Pancreas (tissue), 10 donors: Measurements from ENCODE around the gene ZSCAN21. TPM values are rescaled to one million over a fixed set of nuclear protein-coding genes. Genes with fewer than 3 reads are reported as not detected.

Experiments
- ATAC-seq, 4 donors: fragments of 200-7000 bp; cut with Tn5 transposase; one replicate each; pipeline versions ENCODE4 v1.8.0 to v1.9.1; 2020; ENCODE audit warnings: mild to moderate bottlenecking in 4 of 4, moderate library complexity in 4 of 4
- DNase-seq, 6 donors: peaks; one replicate each; pipeline ENCODE4 v3.0.0-alpha.2; 2020
- FAIRE-seq: peaks from 2 replicates; lab custom pipeline; 2012; peaks lifted over from hg19 to GRCh38; lab: Jason Lieb, UNC
- H3K27ac ChIP-seq, 4 donors: fragments of 200-600 bp; sonication (generic); 1 replicate in 3 of 4; 2 replicates in 1 of 4; pipeline versions ENCODE4 v1.5.0 to v1.8.0; 2020
- H3K27me3 ChIP-seq, 4 donors: fragments of 200-600 bp; one replicate each; pipeline ENCODE4 v1.8.0; 2021
- H3K36me3 ChIP-seq, 3 donors: fragments of 200-600 bp; sonication (generic) in 1 of 3; one replicate each; pipeline versions ENCODE4 v1.5.0 to v1.8.0; 2020 to 2021
- H3K4me1 ChIP-seq, 3 donors: fragments of 200-600 bp; one replicate each; pipeline ENCODE4 v1.8.0; 2021
- H3K4me3 ChIP-seq, 4 donors: fragments of 200-600 bp; sonication (generic) in 2 of 4; one replicate each; pipeline versions ENCODE4 v1.5.0 to v1.8.0; 2020 to 2021
- H3K9me3 ChIP-seq, 4 donors: fragments of 200-600 bp; one replicate each; pipeline ENCODE4 v1.8.0; 2021
- WGBS, 2 donors: extraction: QIAGEN DNeasy Blood & Tissue Kit; methylation state at CpG; one replicate each; pipeline ENCODE4 v1.1.7; 2013; 5-methylcytosine and 5-hydroxymethylcytosine counted together
- intact Hi-C, 3 donors: fragments of 100-400 bp; cut with DNase I; formaldehyde crosslinking; loops; one replicate each; pipeline versions ENCODE4 v1.11.1 to v1.14.2; 2022
- polyA plus RNA-seq, 2 donors: library from polyadenylated mRNA; stranded (reverse); fragments of 200-250 nt; gene quantifications; one replicate each; pipeline ENCODE4 v1.2.3, GENCODE V29; 2013
- total RNA-seq, 6 donors: library from RNA; stranded (reverse); fragmentation: NEBNext Ultra II Directional in 4 of 6; extraction: Animal tissue kit (Norgen Biotek cat#: 25700) in 4 of 6; gene quantifications; one replicate each; pipeline versions ENCODE4 v1.2.1 to v1.2.4, GENCODE V29; 2021 to 2023
- TF ChIP-seq, protein P1 (sequence below), 4 donors: fragments of 200-600 bp; sonication (generic) in 3 of 4; IDR thresholded peaks; one replicate each; pipeline versions ENCODE4 v1.5.0 to v1.8.0; 2021; ENCODE audit warnings: antibody characterized with exemption in 4 of 4
- donor health status: healthy with polysubstance abuse.
- donor health status: DM: no; HTN: no; CAD: no; lungs with moderate emphysema.
- donor health status: DM: no; HTN: no; CAD: no.
- donor health status: control.
- donor health status: control.
- donor health status: Bipolar disorder and iron deficiency.
- donor health status: DM: yes; HTN: yes; CAD: no.
- donor health status: DM: no; HTN: no; CAD: no.
- donor health status: DM: no; HTN: no; CAD: no.
- donor health status: DM: yes; HTN: yes; CAD: no.

Gene ZSCAN21
- total and polyA plus RNA-seq, 8 donors, result 3.8 to 11.8 (median 6.6) TPM

DNA sequence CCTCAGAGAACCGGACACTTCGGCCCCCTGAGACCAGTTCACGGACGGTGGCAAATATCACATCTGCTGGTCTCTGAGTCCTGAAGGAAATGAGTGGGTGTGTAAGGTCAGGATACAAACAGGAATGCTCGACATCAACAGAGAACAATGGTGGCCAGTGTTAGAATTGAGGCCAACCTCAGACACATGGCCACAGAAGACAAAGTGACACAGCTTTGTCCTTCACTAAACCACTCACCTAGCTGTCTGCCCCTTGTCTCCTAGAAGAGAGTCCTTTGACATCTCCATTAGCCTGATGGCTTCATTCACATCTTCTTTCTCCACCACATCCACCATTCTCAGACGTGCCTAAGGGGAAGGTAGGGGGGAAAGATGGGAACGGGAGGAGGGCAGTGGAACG is 43.5 kb downstream of the ZSCAN21 start:
- Histone ChIP-seq H3K4me1 (peaks cover 0 to 7% (median 5%) of the 10 kb centered on the region in 3 donors), H3K27me3 (no peaks in the 10 kb centered on the region), H3K36me3 (peaks cover 4 to 64% (median 36%) of the 10 kb centered on the region in 3 donors), H3K9me3 (no peaks in the 10 kb centered on the region), H3K4me3 (no peak overlapping the region), H3K27ac (no peak overlapping the region)
- intact Hi-C loops, result no loop called here
- 68 to 72% methylated on average over 8 of the region's 8 CpGs for WGBS, 2 donors
- no peak for ATAC-seq
- no peak for DNase-seq
- FAIRE-seq, result no peak
- TF ChIP-seq, protein P1, sequence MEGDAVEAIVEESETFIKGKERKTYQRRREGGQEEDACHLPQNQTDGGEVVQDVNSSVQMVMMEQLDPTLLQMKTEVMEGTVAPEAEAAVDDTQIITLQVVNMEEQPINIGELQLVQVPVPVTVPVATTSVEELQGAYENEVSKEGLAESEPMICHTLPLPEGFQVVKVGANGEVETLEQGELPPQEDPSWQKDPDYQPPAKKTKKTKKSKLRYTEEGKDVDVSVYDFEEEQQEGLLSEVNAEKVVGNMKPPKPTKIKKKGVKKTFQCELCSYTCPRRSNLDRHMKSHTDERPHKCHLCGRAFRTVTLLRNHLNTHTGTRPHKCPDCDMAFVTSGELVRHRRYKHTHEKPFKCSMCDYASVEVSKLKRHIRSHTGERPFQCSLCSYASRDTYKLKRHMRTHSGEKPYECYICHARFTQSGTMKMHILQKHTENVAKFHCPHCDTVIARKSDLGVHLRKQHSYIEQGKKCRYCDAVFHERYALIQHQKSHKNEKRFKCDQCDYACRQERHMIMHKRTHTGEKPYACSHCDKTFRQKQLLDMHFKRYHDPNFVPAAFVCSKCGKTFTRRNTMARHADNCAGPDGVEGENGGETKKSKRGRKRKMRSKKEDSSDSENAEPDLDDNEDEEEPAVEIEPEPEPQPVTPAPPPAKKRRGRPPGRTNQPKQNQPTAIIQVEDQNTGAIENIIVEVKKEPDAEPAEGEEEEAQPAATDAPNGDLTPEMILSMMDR (IDR thresholded peaks at IDR 0.05), result no peak

DNA sequence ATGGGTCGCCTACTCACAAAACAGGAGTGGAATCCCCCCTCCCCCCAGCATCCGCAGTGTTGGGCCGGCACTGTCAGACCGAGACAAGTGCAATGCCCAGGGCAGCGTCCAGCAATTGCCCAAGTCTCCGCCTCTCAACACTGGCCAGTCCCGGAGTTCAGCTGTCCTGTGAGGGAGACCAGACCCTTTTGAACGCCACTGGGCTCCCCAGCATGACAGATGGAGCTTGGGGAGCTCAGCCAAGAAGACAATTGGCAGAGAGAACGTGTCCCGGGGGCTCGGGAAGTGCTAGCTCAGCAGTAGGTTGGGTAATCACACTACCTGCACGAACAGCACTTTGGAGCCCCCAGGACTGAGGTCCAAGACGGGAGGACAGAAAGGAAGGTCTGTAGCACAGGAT is 43.9 kb downstream of the ZSCAN21 start:
- ATAC-seq, result no peak
- Histone ChIP-seq H3K4me3 (no peak overlapping the region), H3K36me3 (peaks cover 4 to 69% (median 38%) of the 10 kb centered on the region in 3 donors), H3K27me3 (no peaks in the 10 kb centered on the region), H3K27ac (no peak overlapping the region), H3K4me1 (peaks cover 0 to 7% (median under 1%) of the 10 kb centered on the region in 3 donors), H3K9me3 (no peaks in the 10 kb centered on the region)
- 67 to 68% methylated on average over 13 of the region's 13 CpGs for WGBS, 2 donors
- FAIRE-seq, result no peak
- intact Hi-C loops, result no loop called here
- no peak for DNase-seq
- TF ChIP-seq, protein P1 (IDR thresholded peaks at IDR 0.05), result no peak

DNA sequence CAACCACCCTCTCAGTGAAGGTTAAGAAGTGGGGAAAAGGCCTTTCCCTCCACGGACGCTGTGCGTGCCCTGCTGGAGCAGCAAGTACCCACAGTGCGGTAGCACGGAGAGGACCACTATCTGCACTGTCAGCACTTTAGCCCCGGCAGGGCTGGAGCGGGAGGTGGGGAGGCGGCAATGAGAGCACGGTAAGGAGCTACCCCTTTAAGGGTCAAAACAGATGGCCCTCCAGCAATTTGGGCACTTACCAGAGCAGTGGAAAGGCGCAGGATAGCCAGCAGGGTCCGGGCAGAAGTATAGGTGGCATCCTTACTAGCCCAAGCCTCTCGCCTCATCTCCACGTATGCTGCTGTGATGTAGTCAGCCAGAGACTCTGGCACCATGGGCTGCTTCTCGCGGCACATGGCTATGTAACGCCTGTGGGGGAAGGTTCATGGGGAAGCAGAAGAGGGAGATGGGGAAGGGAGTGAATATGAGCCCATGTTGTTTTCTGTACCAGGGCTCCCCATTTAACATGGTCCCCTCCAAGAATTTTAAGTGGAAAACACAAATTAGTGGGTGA is 44.4 kb downstream of the ZSCAN21 start:
- intact Hi-C loops, result no loop called here
- Histone ChIP-seq H3K4me3 (no peak overlapping the region), H3K4me1 (peaks cover 0 to 8% (median 0%) of the 10 kb centered on the region in 3 donors), H3K36me3 (peaks cover 4 to 74% (median 38%) of the 10 kb centered on the region in 3 donors), H3K9me3 (no peaks in the 10 kb centered on the region), H3K27me3 (no peaks in the 10 kb centered on the region), H3K27ac (no peak overlapping the region)
- no peak for FAIRE-seq
- no peak for DNase-seq
- WGBS, 2 donors, result 84 to 87% methylated on average over 16 of the region's 16 CpGs
- TF ChIP-seq, protein P1 (IDR thresholded peaks at IDR 0.05), result no peak
- peak in 1 of 4 donors; percentile 17 for ATAC-seq

DNA sequence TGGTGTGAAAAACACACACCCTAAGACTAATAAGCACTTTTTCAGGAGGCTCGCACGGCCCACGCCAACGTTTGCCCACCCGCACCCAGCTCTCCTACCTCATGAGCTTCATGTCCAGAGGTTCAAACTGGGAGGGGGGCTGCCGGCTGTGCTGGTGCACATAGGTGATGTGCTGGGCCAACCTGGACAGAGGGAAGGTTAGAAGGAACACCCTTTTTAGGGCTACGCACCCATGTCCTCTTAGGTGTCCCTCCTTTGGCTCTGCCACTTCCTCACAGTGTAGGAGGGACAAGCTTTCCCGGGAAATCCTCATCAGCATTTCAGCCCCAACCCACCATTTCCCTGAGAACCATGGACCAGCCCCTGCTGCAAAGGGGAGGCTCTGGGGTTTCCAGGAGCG is 45.7 kb downstream of the ZSCAN21 start:
- intact Hi-C loops, result no loop called here
- TF ChIP-seq, protein P1 (IDR thresholded peaks at IDR 0.05), result no peak
- H3K4me1 ChIP-seq, result peaks cover 0 to 9% (median 4%) of the 10 kb centered on the region in 3 donors
- ATAC-seq (no peak), DNase-seq (no peak), FAIRE-seq (no peak)
- no peak overlapping the region for H3K4me3 ChIP-seq
- no peaks in the 10 kb centered on the region for H3K27me3 ChIP-seq
- H3K9me3 ChIP-seq, result no peaks in the 10 kb centered on the region
- peaks cover 4 to 79% (median 38%) of the 10 kb centered on the region in 3 donors for H3K36me3 ChIP-seq
- no peak overlapping the region for H3K27ac ChIP-seq
- 83% methylated on average over 9 of the region's 9 CpGs for WGBS, 2 donors

DNA sequence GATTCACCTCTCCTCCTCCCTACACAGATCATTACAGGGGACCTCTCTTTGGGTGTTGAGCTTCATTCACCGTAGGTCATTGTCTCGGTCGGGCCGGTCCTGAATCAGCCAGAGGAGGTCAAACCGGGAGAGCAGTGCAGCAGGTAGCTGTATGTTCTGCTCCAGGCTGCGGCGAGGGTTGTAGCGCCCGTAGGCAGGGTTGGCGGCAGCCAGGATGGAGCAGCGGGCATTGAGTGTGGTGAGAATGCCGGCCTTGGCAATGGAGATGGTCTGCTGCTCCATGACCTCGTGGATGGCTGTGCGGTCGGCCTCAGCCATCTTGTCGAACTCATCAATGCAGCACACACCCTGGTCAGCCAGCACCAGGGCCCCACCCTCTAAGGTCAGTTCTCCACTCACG is 46.1 kb downstream of the ZSCAN21 start:
- Histone ChIP-seq H3K4me1 (peaks cover 0 to 9% (median 4%) of the 10 kb centered on the region in 3 donors), H3K9me3 (no peaks in the 10 kb centered on the region), H3K36me3 (peaks cover 4 to 79% (median 38%) of the 10 kb centered on the region in 3 donors), H3K4me3 (no peak overlapping the region), H3K27ac (no peak overlapping the region), H3K27me3 (no peaks in the 10 kb centered on the region)
- TF ChIP-seq, protein P1 (IDR thresholded peaks at IDR 0.05), result no peak
- intact Hi-C loops, result no loop called here
- 94% methylated on average over 17 of the region's 17 CpGs for WGBS, 2 donors
- DNase-seq, result no peak
- FAIRE-seq, result no peak
- ATAC-seq, result no peak
